ENCODE measurements around the gene OST4.
"Not testable (repeated sequence)": the region's sequence is repeated elsewhere in the genome, so short reads cannot be mapped to it uniquely, and the experiment has no call there.

The OST4 gene

DNA sequence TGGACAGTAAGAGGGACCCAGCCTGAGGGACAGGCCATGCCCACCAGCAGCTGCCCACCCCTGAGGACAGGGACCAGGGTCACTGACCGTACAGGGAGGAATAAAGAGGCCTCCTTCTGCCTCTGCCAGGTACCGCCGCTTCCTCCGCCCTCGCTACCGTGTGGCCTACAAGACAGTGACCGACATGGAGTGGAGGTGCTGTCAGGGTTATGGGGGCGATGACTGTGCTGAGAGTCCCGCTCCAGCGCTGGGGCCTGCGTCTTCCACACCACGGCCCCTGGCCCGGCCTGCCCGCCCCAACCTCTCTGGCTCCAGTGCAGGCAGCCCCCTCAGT lies 9.1 kb upstream of the OST4 start:
- DNase-seq (ENCODE audit: low read depth in 1 of 2, low spot score in 1 of 2) = no peak
- in situ Hi-C loops (cut with HindIII; ENCODE audit: low pct_unique_long_range_greater_than_20kb, low sequenced_read_pairs) = no loop called here
- no peak for TF ChIP-seq JUND (IDR thresholded peaks at IDR 0.05; ENCODE audit: low read depth)

DNA sequence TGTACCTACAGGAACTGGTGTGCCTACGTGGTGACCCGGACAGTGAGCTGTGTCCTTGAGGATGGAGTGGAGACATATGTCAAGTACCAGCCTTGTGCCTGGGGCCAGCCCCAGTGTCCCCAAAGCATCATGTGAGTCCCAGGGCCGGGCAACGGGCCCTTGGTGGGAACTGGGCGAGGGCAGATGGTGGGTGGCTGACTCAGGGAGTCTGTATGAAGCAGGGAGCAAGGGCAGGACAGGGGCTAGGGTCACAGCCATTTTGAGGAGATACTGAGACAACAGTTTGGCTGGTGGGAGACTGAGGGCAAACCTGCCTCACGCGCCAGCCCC lies 8.7 kb upstream of the OST4 start:
- TF ChIP-seq JUND (IDR thresholded peaks at IDR 0.05; ENCODE audit: low read depth) = no peak
- DNase-seq (ENCODE audit: low read depth in 1 of 2, low spot score in 1 of 2) = no peak
- in situ Hi-C loops (cut with HindIII; ENCODE audit: low pct_unique_long_range_greater_than_20kb, low sequenced_read_pairs) = no loop called here

DNA sequence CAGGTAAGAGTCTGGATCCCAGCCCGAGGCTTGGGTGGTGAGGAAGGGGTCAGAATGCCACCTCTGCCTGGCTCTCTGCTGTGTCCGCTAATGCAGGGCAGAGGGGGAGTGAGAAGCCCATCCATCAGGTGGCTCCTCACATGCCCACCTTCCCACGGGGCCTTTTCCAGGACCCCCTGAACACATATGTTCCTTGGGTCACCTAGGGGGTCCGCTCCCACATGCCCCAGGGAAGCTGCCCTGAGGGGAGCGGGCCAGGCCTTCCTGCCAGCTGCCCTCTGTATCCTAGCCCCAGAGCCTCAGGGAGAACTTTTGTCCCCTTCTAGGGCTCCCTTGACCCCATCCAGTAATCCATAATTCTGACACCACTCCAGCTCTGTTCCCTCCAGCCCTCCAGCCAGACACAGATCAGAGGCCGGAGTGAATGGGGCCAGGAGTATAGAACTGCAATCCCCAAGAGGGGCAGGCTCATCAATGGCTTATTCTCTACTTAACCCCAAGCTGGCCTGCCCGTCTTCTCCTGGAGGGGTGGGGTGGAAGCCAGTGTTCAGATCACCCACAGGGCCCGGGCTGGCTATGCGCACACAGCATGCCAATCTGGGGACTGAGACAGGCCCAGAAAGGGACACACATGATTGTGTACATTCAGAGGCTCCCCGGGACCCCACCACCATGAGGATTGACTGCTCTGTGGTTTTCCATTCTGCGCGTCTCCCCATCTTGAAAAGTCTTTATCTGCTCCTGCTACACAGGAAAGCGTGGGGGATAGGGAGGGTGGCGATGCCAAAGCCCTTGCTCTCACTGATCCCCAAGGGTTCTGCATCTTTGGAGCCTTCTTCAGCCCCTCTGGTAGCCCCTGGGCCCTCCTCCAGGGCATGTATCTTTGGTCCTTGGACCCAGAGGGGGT lies 8.0 kb upstream of the OST4 start:
- no peak for TF ChIP-seq JUND (IDR thresholded peaks at IDR 0.05; ENCODE audit: low read depth)
- in situ Hi-C loops (cut with HindIII; ENCODE audit: low pct_unique_long_range_greater_than_20kb, low sequenced_read_pairs) = no loop called here
- no peak for DNase-seq (ENCODE audit: low read depth in 1 of 2, low spot score in 1 of 2)

DNA sequence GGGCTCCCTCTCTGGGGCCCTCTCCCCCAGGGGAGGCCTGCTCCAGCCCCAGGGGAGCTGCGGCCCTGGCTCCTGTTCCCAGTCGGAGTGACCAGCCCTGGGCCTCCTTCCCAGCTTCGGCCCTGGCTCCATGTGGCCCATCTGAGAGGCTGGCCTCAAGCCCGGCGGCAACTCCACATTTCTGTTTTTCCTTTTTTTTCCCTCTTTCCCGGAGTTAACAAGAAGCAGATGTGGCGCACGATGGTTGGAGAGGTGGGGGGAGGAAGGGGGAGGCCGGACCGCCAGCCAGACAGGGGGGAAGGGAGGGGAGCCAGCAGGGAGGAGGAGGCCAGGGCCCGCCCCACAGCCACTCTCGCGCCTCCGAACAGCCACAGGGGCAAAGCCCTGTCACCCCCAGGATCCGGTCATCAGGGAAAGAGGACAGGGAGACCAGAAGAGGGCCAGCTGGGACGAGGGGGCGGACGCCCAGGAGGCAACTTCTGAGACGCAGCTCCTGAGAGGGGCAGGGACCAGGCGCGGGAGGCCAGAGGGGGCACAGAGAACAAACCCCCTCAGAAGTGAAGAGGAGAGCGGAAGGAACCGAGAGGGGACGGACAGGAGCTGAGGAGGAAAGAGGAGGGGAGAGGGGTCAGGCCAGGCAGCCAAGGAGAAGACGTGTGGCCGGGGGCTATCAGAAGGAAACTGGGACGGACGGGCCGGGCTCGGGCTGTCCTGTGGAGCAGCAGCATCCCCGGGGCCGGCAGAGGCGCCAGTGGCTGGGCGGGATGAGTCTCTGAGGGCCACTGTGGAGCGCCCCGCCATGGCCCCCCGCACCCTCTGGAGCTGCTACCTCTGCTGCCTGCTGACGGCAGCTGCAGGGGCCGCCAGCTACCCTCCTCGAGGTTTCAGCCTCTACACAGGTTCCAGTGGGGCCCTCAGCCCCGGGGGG lies 7.1 kb upstream of the OST4 start, which contains the start of gene EMILIN1:
Gene EMILIN1 (plus strand): TSS at position 349 of the 928 bp plus-strand sequence. CDS start 451 bp downstream, at position 800.
- in situ Hi-C loops (cut with HindIII; ENCODE audit: low pct_unique_long_range_greater_than_20kb, low sequenced_read_pairs) = no loop called here
- TF ChIP-seq JUND (IDR thresholded peaks at IDR 0.05; ENCODE audit: low read depth) = no peak
- DNase-seq (ENCODE audit: low read depth in 1 of 2, low spot score in 1 of 2) = no peak

DNA sequence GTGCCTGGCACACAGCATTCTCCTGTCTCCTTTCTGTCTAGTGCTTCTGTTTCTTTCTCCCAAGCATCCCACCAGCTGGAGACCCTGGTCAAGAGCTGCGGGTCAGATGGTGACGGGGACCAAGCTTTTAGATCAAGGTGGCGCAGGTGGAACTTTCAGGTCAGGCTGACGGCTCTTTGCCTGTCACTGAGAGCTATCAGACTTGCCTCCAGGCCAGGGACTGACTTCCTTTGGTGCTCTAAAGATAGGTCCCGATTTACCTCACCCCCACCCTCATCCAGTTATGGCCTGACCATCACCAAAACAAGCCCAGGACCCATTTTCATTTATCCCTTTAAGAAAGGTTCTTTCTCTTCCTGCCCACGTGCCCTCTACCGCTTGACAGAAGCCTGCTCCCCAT lies 5.8 kb upstream of the OST4 start:
- TF ChIP-seq JUND (IDR thresholded peaks at IDR 0.05; ENCODE audit: low read depth) = no peak
- in situ Hi-C loops (cut with HindIII; ENCODE audit: low pct_unique_long_range_greater_than_20kb, low sequenced_read_pairs) = no loop called here
- no peak for DNase-seq (ENCODE audit: low read depth in 1 of 2, low spot score in 1 of 2)

DNA sequence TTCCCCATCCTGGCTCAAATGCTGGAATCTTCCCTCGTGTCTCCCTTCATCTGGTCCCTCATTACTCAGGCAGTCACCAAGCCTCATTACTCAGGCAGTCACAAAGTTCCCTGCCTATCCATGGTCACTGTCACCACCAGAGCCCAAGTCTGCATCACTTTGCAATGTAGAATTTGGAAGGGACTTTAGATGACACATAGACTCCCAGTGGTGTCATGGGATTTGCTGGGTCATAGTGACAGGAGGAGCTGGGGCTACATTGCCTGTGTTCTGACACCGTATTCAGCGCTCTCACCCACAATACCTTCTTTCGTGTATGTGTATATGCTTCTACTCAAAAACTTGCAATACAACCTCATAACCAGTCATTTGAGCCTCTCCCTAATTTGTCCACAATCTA lies 4.9 kb upstream of the OST4 start:
- no peak for TF ChIP-seq JUND (IDR thresholded peaks at IDR 0.05; ENCODE audit: low read depth)

DNA sequence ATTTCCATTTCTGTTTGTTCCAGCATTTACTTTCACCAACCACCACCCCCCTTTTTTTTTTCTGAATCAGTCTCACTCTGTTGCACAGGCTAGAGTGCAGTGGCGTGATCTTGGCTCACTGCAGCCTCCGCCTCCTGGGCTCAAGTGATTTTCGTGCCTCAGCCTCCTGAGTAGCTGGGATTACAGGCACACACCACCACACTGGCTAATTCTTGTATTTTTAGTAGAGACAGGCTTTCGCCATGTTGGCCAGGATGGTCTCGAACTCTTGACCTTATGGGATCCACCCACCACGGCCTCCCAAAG lies 4.1 kb upstream of the OST4 start:
- DNase-seq (ENCODE audit: low read depth in 1 of 2, low spot score in 1 of 2); in situ Hi-C loops (cut with HindIII; ENCODE audit: low pct_unique_long_range_greater_than_20kb, low sequenced_read_pairs): not testable (repeated sequence)

More for the DNA sequence above, 4.9 kb upstream of the OST4 start:
- no peak for DNase-seq (ENCODE audit: low read depth in 1 of 2, low spot score in 1 of 2)
- in situ Hi-C loops (cut with HindIII; ENCODE audit: low pct_unique_long_range_greater_than_20kb, low sequenced_read_pairs) = no loop called here

DNA sequence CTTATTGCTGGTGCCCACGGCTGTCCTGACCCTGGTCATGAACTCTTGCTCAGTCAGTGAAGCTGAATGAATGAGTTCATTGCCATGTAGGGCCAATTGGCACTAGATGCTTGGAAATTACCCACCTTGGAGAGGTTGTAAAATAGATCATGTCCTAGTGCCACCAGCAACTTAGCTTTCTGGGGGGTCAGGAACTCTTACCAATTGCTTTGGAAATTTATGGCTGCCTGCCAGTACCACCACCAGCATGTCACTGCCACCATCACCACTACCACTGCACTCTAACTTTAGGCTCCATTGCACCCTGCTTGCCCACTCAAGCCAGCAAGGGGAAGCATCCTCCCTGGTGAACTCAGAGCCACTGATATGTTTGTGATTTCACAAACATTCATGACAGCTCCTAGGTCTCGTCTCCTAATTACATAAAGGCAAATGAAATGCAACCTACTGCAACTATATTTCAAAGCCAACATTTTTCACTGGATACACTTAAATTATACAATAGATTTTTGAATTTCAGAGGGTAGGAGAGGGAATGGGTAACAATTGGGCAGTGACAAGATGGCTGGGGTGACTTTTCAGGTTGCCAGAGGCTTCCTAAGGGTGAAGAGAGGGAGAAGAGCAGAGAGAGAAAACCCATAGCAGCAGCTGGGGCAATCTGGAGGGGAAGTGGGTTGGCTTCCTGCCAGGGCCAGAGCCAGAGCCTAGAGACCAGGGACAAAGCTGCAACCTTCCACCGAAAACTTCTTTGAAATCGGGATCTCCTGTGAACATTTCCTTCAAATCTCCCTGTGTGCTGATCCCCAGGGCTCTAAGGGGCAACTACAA lies 3.5 kb upstream of the OST4 start:
- no peak for DNase-seq (ENCODE audit: low read depth in 1 of 2, low spot score in 1 of 2)
- in situ Hi-C loops (cut with HindIII; ENCODE audit: low pct_unique_long_range_greater_than_20kb, low sequenced_read_pairs) = no loop called here
- no peak for TF ChIP-seq JUND (IDR thresholded peaks at IDR 0.05; ENCODE audit: low read depth)

DNA sequence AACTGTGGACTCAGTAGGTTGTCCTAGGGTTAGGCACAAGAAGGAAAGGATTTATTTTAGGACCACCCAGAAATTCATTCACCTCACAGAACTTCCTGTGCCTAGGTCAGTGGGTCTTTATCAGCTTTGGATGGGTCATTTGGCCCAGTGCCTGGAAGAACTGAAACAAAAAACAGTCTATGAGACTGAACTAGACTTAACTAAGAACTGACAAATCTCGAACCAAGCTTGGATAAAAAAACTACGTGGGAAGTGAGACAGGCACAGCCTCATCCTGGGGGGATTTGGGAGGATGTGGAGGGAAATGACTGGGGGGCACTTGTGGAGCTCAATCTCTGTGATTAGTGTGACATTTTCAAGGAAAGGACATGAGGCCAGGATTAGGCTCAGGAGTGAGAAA lies 2.3 kb upstream of the OST4 start:
- no peak for DNase-seq (ENCODE audit: low read depth in 1 of 2, low spot score in 1 of 2)
- in situ Hi-C loops (cut with HindIII; ENCODE audit: low pct_unique_long_range_greater_than_20kb, low sequenced_read_pairs) = no loop called here
- TF ChIP-seq JUND (IDR thresholded peaks at IDR 0.05; ENCODE audit: low read depth) = no peak

DNA sequence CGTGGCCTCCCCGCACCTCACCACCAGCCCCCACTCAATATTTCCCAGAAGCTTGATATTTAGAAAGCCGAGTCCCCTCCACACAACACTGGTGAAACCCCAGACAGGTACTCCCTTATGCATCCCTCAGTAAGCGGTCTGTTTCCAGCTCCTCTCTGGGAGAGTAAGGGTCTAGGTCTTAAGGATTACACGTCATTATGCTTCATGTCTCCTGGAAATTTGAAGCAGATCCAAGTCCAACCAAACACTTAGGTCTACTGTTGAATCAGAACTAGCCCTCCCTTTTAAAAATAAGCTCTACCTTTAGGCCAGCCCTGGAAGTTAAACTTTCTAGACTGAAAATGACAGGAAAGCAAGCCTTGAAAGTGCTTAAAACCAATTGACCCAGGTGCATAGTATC lies 1.5 kb upstream of the OST4 start:
- in situ Hi-C loops (cut with HindIII; ENCODE audit: low pct_unique_long_range_greater_than_20kb, low sequenced_read_pairs) = no loop called here
- no peak for TF ChIP-seq JUND (IDR thresholded peaks at IDR 0.05; ENCODE audit: low read depth)
- no peak for DNase-seq (ENCODE audit: low read depth in 1 of 2, low spot score in 1 of 2)

DNA sequence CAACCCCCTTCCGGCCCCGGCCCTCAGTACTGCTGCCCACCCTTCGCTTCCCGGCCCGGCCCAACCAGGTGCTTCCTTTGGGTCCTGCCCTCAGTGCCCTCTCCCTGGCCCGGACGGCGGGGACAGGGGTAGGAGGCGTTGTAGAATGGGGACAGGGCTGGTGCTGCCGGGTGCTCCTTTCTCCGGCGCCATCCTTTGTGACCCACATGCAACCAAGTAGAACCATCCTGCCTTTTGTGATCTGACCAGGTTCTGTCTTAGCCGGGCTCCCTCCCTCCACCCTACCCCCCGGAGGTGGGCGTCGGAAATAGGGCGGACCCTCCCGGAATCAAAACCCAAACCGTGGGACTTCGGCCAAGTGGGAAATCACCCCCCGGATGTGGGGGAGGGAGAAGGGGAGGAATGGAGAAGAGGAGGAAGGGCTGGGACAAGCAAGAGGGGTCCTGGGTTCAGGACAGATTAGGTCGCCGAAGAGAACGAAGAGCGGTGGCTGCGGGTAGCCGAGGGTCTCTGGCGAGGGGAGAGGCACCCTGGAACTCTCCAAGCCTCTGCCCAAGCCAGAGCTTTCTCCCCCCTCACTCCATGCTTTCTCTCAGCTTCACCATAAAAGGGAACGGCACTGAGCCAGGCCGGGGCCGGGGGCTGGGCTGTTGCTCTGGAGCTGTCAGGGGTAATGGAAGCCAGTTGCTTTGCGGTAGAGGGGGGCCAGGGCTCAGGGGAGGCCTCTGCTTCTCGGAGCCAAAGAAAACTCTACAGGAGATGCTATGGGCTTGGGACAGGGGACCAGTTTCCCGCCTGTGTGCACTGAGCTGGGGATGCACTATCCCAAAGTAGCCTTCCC lies 756 bp upstream of the OST4 start:
- in situ Hi-C loops (cut with HindIII; ENCODE audit: low pct_unique_long_range_greater_than_20kb, low sequenced_read_pairs) = no loop called here
- DNase-seq (ENCODE audit: low read depth in 1 of 2, low spot score in 1 of 2) = no peak
- TF ChIP-seq JUND (IDR thresholded peaks at IDR 0.05; ENCODE audit: low read depth) = no peak
